ENCODE results near the gene KANK4.

KANK4 gene

DNA sequence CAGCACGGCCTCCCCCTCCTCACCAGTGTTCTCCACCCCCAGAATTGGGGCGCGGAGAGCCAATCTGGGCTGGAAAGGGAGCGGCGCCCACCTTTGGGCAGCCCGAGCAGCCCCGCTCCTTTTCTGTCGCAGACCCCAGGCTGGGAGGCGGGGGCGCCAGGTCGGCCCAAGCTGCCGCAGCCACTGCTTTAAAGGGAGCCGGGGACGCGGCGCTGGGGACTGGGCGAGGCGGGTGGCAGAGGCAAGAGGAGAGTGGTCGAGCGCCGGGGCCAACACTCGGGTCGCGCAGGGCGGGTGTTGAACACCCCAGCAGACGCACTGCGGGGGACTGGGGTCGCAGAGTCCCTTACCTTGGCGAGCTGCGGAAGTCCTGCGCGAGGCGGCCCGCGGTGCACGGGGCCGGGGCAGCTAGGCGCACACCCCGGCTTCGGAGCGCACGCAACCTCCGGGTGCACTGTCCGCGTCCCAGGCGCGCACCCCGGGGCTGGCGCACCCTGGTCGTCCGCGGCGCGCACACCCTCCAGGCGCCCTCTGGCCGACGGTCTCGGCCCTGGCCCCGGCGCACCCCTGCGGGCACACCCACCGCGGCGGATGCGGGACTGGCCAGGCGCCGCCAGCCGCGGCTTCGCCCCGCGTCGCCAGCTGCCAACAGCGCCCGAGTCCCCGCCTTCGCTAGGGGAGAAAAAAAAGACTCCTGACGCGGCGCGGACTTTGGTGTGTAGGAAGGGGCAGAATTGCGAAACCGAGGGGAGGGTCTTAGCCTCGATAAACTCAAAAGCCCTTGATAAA is at the start of gene KANK4:
TSS of gene KANK4 (minus strand) at position 679 of the 789 bp plus-strand sequence. CDS start 37,870 bp downstream, outside the sequence.
- DNase-seq (ENCODE audit: low read depth): no peak

DNA sequence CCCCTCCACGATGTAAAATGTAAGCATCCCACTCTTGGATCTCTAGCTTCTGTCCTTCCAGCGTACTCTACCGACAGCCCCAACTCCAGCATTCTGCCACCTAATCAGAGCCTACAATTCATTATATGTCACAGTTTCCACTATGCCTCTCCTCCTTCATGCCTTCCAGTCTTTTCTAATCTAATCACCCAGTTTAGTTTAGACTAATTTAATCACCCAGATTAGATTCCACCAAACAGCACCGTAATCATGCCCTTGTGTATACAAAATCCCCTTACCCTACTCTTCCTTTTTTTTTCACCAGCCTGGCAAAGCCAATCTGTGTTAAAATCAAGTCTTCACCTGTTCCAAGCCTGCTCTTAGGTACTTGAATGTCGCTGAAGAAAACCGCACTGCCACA is 49.8 kb upstream of the KANK4 start:
- no peak for DNase-seq (ENCODE audit: low read depth)

DNA sequence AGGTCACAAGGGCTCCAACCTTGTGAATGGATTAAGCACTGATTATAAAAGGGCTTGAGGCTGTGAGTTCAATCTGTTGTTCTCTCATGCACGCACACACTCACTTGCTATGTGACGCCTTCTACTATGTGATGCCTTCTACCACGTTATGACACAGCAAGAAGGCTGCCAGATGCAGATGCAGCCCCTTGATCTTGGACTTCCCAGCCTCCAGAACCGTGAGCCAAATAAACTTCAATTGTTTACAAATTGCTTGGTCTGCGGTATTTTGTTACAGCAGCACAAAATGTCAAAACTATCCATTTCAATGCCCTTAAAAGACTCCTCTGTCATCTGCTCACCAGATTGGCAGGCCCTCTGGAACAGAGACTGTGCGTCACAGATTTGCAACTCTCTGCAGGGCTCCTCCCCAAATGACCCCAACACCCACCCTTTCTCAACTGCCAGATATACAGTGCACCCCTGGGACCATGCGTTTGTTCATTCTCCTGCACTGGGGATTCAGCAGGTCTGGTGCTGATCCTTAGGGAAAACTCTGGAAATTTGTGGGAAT is 47.8 kb upstream of the KANK4 start:
- DNase-seq (ENCODE audit: low read depth): no peak

DNA sequence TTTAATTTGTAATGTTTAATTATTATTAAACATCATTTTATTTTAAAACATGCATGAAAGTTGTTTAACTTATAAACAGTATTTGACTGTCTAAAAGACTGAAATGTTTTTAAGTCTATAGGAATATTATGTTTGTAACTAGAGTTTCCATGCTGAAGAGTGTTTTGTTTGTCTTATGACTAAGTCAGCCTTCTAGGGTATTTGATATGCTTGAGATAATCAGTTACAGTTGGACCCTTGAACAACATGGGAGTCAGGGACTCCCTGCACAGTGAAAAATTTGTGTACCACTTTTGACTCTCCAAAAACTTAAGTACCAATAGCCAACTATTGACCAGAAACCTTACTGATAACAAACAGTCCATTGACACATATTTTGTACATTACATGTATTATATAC is 45.5 kb upstream of the KANK4 start:
- DNase-seq (ENCODE audit: low read depth): no peak

DNA sequence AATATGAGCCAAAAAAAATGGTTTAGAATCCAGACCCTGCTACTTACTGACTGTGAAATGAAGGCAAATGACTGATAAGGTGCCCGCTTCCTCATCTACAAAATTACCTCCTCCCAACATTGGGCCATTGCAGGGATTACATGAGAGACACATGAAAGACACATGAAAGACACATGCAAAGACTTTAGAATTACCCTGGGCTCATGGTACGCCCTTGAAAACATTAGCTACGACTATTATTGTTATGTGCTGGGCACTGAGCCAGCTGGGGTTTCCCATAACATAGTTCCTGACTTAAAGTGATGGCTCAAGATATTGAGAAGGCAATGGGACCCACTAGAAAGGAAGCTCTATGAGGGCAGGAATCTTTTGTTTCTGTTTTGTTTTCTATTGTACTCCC is 43.7 kb upstream of the KANK4 start:
- no peak for DNase-seq (ENCODE audit: low read depth)

DNA sequence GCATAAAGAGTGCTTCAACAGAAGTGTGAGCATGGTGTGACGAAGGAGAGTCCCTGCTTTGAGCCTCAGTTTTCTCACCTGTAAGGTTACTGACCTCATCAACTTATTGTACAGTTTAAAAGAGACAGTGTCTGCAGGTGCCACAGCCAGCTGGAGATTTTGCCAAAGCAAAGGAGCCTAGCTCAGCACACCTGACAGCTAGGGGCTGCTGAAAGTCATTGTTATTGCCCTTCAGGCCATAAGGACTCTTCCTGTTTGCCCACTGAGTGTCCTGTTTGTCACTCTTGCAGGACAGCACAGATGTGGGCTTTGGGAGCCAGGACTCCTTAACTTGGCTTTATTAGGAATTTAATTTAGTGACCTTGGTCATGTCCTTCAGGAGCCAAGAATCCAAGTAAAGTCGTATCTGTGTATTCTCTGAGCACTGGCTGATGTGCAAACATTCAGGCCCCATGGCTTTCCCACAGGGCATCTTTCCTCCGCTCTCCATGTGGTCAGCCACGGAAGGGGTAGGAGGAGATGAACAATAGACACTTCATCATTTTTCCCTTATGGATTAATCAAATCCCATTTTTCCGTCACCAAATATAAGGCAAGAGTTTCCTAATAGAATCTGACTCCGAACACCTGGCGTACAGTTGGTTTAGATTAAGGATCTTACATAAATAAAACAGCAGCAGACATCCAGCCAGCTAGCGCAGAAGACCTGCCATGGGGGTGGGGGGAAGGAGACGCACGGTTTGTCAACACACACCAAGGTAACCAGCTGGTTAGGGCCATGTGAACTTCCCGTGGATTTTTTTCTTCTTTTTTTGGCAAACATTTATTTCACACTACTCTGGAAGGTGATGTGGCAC is 43.1 kb upstream of the KANK4 start:
- no peak for DNase-seq (ENCODE audit: low read depth)

DNA sequence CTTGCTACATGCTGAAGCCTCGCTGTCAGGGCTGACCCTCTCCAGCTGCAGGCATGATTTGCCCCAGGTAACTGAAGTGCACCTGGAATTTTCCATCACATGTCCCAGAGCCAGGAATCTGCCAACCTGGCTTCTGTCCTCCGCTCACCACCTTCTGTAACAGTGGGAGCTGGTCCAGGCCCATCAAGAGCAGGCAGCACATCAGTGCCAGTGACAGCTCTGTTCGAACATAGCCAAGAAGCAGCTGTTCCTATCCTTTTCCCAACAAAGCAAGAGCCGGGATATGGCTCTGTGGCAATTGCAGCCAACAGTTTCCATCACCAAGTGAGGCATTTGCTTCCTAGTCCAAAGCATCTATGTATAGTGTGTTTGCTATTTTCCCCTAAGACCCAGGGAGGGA is 42.2 kb upstream of the KANK4 start:
- no peak for DNase-seq (ENCODE audit: low read depth)

DNA sequence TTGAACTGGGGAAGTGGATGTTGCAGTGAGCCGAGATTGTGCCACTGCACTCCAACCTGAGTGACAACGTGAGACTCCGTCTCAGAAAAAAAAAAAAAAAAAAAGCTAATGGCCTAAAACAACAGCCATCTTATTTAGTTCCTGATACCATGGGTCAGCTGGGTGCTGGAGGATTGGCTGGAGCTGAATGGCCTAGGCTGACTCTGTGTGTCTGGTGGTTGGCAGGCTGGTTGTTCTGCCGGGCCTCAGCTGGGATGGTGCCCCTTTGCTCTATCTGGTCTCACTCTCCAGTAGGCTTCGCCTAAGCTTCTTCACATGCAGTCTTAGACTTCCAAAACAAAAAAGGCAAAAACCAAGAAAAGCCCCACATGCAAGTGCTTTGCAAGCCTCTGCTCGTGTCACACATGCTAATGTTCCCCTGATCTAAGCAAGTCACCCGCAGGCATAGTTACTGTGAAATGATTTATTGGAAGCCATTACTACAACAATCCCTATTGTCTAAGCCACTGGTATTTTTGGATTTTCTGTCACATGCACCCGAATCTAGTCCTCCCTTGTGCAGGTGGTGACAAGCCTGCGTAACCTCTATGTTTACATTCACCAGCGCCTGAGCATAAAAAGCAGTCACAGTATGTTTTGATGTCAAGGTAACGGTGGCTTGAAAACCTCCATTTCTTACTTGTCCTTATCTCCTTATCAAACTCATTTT is 39.6 kb upstream of the KANK4 start:
- DNase-seq (ENCODE audit: low read depth): no peak

DNA sequence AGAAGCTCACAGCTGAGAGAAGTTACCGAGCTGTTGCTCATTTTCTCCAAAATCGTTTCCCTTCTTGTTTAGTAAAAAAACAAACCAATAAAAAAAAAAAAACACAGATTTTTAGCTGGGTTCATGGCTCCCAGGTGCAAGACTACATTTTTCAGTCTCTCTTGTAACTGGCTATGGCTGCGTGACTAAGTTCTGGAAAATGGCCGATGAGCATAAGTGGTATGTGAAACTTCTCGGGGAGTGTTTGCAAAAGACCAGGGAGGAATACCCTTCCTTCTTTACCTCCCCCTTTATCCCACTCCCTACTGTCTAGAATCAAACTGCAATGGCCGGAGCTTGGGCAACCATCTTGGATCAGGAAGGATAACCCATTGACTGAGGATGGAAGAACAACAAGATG is 38.7 kb upstream of the KANK4 start:
- DNase-seq (ENCODE audit: low read depth): no peak

DNA sequence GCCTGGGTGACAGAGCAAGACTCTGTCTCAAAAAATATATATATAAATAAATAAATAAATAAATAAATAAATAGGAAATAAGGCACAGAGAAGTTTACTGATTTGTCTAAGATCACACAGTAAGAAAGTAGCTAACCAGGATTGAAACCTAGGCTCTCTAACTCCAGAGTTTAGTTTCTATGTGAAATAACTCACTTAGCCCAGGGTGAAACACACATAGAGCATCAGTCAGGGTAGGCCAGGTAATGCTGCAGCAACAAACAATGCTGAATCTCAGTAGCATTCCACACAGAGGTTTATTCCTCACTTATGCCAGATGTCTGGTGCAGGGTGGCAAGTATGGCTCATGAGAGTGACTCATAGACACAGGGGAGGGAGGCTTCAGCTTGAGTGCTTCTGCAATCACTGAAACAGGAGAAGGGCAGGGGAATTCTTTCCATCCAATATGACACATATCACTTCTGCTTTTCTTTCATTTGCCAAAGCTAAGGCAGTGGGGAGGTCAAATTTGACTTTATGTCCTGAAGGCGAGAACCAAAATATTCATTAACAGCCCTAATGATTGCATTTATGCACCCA is 37.1 kb upstream of the KANK4 start:
- DNase-seq (ENCODE audit: low read depth): no peak

DNA sequence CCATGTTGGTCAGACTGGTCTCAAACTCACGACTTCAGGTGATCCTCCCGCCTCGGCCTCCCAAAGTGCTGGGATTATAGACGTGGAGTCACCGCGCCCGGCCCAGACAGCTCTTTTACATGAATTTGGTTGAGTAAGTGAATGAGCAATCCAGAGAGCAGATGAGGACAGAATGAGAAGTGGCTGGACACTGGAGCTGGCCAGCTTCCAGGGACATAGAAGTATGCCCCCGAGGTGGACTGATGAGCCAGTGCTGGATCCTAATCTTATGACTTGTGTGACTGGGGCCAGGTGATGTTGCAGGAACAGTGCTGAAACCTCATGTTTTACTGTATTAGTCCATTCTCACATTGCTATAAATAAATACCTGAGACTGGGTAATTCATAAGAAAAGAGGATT is 35.9 kb upstream of the KANK4 start:
- no peak for DNase-seq (ENCODE audit: low read depth)

DNA sequence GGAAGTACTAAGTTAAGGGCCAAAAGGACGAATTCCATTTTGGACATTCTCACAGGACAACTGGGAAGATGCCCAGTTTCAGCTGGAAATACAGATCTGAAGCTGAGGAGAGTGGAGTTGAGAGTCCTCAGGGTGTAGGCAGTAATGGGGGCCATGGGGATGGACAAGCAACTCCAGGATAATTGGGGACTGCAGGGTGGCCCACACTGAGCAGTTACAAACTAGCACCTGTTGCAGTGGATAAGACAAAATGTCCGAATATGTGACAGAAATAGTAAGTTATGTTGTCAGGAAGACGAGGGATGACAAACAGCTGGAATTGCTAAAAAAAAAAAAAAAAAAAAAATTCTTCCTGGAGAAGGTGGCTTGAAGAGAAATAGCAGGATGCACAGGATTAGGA is 34.6 kb upstream of the KANK4 start:
- no peak for DNase-seq (ENCODE audit: low read depth)

DNA sequence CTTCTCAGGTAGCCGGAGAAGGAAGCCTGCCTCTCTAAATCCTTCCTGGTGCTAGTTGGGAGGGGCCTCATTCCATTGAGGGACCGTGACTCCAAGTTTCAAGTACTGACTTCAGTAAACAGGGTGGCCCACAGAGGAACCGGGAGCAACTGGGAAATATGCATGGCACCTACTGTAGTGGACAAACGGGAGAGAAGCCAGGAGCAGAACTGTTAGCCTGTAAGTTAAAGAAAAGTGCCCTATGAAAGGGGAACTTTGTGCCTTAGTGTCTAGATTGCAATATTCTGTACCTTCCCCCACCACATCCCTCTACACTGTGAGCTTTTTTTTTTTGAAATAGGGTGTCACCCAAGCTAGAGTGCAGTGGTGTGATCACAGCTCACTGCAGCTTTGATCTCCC is 33.2 kb upstream of the KANK4 start:
- no peak for DNase-seq (ENCODE audit: low read depth)

DNA sequence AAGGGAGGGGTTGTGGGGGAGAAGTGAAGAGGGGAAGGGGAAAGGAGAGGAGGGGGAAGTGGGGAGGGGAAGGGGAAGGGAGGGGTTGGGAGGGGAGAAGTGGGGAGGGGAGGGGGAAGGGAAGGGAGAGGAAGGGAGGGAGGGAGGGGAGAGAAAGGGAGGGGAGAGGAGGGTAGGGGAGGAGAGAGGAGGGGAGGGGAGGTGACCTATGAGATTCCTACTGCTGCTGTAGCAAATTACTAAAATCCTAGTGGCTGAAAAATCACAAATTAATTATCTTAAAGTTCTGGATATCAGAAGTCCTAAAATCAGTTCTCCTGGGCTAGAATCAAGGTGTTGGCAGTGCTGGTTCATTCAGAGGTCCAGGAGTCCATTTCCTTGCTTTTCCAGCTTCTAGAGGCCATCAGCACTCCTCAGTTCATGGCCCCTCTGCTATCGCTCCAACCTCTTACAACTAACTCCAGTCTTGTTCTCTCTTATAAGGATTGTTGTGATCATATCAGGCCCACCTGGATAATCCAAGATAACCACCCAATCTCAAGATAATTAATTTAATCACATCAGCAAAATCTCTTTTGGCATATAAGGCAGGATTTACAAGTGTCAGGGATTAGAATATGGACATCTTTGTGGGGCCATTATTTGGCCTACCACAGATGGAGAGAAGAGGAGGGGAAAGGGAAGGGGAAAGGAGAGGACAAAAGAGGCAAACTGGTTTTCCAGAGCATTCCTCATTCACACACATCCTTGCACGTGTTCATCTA is 30.4 kb upstream of the KANK4 start:
- no peak for DNase-seq (ENCODE audit: low read depth)

DNA sequence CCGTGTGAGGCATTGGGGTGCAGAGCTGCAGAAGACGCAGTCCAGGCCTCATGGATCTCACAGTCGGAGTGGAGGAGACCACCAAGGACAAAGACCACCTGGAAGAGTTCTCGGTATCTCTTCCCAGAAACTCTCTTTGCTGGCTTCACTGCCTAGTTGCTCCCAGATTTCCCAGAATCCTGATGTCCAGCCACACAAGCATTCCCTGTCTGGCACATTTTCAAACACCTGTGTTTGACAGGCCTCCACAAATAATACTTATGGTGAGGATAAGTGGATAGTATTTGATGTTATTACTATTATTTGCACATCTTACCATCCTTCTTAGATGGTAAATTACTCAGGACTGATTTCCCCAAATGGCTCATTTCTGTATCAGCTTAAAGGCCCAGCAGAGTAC is 27.7 kb upstream of the KANK4 start:
- DNase-seq (ENCODE audit: low read depth): no peak

DNA sequence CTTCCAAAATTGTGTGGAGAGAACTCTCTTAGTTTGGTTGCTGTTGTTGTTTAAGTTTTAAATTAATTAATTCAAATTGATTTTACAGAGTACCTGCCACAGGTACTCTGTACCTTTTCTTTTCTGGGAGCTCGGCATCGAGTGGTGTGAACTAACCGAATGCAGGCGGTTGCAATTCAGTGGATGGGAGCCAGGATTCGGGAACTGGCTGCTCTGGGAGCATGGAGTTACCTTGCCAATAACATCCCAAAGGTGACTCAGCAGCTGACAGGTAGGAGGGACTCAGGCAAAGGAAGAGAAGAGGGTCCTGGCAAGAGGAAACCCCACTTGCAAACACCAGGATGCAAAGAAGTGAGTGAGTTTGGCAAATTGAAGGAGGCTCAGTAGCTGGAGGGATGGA is 24.7 kb upstream of the KANK4 start:
- no peak for DNase-seq (ENCODE audit: low read depth)

DNA sequence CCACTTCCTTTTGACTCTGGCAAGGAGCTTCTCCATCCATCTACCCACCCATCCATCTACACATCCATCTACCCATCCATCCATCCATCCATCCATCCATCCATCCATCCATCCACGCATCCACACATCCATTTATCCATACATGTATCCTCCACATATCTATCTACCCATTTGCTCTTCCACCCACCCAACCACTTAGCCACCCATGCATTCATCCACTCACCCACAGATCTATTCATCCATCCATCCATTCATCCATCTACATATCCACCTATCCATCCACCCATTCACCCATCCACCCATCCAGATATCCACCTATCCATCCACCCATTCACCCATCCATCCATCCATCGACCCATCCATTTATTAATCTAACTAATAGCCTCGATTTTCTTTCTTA is 23.0 kb upstream of the KANK4 start:
- no peak for DNase-seq (ENCODE audit: low read depth)

DNA sequence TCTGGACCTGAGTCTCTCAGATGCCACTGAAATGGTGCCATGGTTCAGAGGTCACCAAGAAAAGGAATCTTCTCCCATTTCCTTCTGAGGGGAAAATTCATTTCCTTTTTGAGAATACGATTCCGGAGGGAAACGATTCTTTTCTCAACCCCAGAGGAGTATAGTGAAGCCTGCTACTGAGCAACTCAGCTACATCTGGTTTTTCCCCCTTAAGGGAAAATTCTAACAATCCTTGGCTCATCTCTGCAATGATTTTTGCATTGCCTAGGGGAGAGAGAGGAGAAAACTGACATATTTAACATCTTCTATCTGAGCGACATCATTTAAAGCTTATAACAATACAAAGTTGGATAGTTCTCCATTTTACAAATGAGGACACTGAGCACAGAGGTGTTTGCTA is 22.4 kb upstream of the KANK4 start:
- no peak for DNase-seq (ENCODE audit: low read depth)

DNA sequence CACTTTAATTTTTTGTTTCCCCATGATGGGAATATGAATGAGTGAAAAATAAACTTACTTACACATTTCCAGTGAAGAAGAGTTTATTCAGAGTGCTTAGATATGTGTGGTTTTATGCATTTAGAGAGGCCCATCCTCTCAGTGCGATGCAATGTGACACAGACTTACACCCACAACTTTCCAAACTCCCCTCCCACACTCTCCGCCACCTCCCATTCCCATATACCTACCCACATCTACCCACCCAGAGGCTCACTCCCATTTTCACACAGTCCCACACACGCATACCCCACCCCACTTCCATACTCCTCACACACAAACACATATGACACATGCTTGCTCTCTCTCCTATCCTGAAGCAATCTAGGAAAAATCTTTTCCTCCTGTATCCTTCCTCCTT is 21.9 kb upstream of the KANK4 start:
- DNase-seq (ENCODE audit: low read depth): no peak

DNA sequence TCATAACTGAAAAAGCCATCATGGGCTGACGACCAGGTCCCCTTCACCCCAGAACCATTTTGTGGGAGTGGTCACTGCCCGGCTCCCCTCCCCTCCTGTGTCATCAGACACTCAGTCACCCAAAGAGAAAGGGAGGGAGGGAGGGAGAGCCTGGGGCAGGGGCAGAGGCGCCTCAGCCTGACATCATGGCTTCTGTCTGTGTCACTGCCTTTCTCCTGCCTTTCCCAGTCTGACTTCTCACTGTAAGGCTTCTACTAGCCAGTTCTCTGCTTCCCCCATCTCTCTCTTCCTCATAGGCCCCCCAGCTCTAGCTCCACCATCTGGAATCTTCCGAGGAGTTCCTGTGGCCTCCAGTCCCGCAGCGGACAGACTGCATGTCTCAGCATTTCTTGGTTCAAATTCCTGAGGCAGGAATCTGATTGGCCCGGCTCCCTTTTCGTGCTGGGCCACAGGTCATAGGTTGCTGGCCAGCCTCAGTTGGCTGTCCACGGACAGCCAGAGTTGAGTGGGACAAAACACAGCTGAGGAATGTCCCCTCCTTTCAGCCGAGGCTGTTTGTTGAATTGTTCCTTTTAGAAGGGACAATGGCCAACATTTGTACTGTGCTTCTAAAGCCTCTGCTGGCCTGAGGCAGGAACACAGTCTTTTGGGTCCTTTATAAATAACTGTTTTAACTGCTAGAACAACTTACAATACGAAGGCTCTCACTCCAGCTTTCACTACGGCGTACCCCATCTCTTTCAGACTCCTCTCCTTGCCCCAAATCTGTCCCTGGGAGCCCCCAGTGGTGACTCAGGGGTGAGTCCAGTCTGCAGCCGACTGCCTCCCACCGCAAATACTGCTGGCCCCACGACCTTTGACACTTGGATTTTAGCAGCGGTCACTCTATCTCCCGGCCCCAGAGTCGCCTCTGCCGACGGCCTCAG is 18.7 kb upstream of the KANK4 start:
- no peak for DNase-seq (ENCODE audit: low read depth)
